Measurements from ENCODE around the gene SPAG17. TPM values are rescaled to one million over a fixed set of nuclear protein-coding genes. Genes with fewer than 3 reads are reported as not detected.
"Not testable (repeated sequence)": the region's sequence is repeated elsewhere in the genome, so short reads cannot be mapped to it uniquely, and the experiment has no call there.

Gene SPAG17
- total RNA-seq, 2 donors from 2014 or later: not detected

DNA sequence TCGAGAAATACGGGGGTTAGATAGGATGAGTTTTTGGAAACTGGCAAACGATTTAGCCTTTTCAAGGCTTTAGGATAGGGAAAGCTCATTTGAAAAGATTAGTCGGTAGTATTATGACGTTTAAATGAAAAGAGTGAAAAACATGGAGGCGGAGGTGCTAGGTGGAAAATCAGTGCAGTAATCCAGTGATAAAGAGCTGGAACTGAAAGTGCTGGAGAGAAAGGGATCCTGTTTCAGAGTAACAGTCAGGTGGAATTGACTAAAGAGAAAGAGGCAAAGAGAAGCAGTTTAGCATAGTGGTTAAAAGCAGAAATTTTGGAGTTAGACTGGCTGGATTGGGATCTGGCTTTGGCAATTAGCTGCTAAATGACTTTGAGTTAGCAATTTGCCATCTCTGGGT lies 254.5 kb downstream of the SPAG17 start:
- intact Hi-C loops (cut with DNase I): no loop called here
- DNase-seq (ENCODE audit: low spot score): no peak

DNA sequence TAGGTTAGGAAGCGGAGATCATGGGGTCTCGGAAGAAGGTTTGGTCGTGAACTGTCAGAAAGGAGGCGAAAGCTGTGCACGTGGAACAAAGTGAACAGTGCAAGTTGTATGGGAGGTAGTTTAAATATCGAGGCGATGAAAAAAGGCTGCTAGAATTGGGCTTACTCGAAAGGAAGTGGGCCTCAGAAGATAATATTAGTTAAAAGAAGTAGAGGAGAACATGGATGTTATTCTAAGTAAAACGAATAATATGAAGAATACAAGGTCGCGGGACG lies 254.9 kb downstream of the SPAG17 start:
- intact Hi-C loops (cut with DNase I): no loop called here
- DNase-seq (ENCODE audit: low spot score): no peak

DNA sequence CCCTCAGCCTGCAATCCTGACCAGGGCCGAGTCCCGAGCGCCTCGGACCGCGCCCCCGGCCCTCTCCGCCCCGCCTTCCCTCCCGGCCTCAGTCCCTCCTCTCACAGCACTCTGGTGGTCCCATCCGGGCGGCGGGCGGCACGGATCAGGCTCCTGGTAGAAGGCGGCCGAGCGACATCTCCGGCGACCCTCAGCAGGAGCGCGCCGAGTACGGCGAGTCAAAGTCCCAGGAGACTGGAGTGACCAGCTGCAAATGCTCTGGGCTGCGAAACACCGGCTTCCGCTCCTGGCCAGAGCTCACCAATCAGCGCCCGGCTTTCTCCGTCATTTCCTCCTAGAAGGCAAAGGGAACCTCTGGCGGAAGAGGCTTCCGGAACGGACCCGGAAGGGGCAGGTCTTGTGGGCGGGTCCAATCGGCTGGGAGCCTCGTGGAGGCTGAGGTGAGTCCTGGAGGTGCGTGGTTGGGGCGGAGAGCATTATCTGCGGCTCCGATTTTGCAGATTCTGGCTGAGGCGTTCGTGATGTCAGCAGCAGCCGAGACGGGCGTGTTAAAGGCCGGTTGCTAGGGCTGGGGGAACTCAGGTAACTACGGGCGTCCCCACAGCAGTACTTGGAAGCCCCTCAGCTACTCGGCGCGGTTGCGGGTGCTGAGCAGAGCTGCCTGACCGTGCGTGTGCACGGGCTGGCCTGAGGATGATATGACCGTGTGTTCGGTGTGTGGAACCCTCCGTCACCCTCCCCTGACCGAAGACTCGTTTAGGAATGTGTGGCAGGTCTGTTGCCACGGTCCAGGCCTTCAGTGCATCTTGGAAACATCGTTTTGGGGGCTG lies 255.5 kb downstream of the SPAG17 start, which contains the start of the genes GDAP2 and WDR3:
GDAP2 (minus strand) TSS at position 279 of the 830 bp plus-strand sequence. CDS start 9,264 bp downstream, outside the sequence.
WDR3 (plus strand) TSS at position 397 of the 830 bp plus-strand sequence. CDS start 3,581 bp downstream, outside the sequence.
- peak; percentile 99 for DNase-seq (ENCODE audit: low spot score)
- intact Hi-C loops (cut with DNase I): no loop called here

DNA sequence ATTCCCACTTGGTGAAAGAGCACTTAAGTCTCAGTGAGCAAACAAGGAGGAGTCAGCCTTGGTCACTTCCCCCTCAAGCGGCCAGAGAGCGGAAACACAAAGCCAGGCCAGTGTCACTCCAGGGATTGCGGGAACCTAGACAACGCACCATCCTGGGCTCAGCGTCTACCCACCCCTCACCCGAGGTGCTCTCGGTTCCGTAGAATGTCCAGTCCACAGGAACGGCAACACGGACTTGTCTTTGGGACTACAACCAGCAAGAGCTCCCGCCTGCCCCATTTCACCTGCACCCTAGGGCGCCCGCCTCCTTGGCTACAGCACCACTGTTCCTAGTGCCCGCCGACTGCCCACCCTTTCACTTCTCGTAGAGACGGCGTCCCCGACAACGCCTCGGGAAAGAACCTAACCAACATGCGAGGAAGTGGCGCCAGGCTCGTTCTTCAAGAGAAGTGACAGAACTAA lies 256.1 kb downstream of the SPAG17 start:
- intact Hi-C loops (cut with DNase I): no loop called here
- peak; percentile 84 for DNase-seq (ENCODE audit: low spot score)

DNA sequence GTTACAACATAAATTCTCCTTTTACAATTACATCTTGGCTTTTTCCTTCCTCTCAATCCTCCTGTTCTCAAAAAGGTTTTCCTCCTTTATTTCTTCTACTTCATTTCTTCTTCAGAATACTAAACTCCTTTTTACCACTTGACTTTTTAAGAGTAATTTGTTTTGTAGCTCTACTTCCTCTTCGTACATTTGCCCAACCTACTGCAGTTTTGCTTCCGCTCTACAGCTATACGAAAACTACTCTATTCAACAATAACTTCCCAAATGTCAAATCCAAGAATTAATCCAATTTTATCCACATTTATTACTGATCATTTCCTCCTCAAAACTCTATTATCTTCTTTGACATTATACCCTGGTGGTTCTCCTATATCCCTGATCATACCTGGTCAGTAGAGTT lies 259.0 kb downstream of the SPAG17 start:
- DNase-seq (ENCODE audit: low spot score): no peak
- intact Hi-C loops (cut with DNase I): no loop called here

DNA sequence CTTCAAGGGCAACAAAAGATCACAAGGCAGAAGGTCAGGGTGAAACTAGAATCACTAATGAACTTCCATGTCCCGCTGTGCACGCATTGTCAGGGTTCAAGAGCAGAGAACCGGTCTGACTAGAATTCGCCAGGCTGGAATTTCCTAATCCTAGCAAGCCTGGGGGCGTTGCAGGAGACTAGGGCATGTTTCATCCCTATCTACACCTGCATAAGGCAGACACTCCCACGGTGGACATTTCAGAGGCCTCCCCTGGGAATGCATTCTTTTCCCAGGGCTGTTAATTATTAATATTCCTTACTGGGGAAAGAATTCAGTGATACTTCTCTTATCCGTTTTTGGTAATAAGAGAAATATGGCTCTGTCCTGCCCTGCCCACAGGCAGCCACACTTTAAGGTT lies 262.3 kb downstream of the SPAG17 start:
- DNase-seq (ENCODE audit: low spot score); intact Hi-C loops (cut with DNase I): not testable (repeated sequence)

DNA sequence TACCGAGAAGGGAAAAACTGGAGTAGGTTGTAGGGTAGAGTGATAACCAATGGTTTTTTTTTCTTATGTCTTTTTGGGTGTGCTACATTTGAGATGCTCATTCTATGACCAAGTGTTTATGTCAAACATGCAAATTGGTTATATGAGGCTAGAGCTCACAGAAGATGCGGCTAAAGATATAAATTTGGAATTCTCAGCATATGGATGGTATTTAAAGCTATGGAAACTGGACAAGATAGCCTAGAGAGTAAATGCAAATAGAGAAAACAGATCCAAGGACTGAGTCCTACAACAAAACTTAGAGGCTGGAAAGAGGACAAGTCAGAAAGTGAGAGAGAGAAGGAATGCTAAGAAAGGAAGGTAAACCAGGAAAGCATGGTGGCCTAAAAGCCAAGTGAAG lies 263.0 kb downstream of the SPAG17 start:
- no peak for DNase-seq (ENCODE audit: low spot score)
- intact Hi-C loops (cut with DNase I): no loop called here

DNA sequence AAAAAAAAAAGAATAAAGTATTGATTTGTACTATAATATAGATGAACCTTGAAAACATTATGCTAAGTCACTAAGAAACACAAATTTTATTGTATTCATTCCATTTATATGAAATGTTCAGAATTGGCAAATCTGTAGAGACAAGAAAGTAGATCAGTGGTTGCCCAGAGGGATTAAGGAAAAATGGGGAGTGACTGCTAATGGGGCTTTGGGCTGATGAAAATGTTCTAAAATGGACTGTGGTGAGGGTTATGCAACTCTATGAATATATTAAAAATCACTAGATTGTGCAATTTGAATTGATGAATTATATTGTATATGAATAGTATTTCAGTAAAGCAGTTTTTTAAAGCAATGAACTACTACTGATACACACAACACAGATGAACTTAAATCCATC lies 265.7 kb downstream of the SPAG17 start:
- intact Hi-C loops (cut with DNase I): no loop called here
- DNase-seq (ENCODE audit: low spot score): no peak

DNA sequence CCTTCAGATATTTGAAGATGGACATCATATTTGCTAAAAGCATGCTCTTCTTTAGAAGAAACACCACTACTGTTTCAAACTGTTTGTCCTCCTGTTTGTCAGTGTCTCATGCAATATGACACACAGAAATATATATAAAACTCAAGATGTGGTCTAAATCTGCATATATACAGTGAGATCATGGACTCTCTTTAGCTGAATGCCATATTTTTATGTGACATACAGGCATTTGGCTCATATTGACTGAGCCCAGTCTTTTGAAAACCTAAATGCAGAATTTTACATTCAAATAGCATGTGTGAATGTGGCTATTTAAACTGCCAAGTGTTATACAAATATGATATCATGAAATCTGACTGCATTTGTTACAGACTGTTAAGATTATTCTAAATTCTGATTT lies 274.0 kb downstream of the SPAG17 start:
- intact Hi-C loops (cut with DNase I): no loop called here

DNA sequence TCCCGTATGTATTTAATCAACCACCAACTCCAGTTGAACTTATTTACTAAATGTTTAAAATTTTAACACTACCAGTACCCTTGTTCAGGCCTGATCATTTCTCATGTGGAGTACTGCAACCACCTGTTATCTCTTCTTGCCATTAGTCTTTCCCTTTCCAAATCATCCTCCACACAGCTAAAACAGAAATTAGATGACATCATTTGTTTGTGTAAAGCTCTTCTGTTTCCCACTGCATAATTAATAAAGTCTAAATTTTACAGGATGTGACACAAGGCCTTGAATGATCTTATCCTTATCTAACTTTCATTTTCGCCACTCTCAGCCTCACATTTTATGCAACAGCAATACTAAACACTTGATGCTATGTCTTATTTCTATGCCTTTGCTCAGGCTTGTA lies 280.0 kb downstream of the SPAG17 start:
- DNase-seq (ENCODE audit: low spot score): no peak
- intact Hi-C loops (cut with DNase I): no loop called here

More for the DNA sequence above, 274.0 kb downstream of the SPAG17 start:
- DNase-seq (ENCODE audit: low spot score): no peak

DNA sequence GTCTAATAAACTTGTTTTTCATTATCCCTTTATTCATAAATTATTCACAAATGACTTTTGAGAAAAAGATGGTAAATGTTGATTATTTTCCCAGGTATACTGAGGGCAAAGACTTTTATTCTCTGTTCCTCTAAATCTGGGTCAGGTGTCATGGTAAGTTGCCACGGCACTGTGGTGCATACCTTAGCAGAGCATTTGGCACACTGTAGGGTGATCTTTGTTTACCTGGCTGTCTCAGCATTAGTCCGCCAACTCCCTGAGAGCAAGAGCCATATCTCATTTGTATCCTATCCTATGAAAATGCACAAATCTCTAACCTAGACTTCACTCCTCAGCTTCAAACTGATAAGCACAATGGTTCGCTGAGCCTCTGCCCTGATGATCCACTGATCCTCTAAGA lies 280.5 kb downstream of the SPAG17 start:
- no peak for DNase-seq (ENCODE audit: low spot score)
- intact Hi-C loops (cut with DNase I): no loop called here

Data from posterior vena cava (tissue), 2 donors.